ENCODE measurements around the gene AXIN2. TPM values are rescaled to one million over a fixed set of nuclear protein-coding genes. Genes with fewer than 3 reads are reported as not detected.

Gene AXIN2
- total RNA-seq, 4 donors from 2014 or later: 8.2 to 65.1 (median 42.0) TPM

GRCh38 chr17:65601145-65601544 lies 39.7 kb upstream of the AXIN2 start:
- DNase-seq: no peak
- Histone ChIP-seq H3K4me3 (no peak overlapping the region), H3K27me3 (no peaks in the 10 kb centered on the region), H3K4me1 (no peaks in the 10 kb centered on the region), H3K27ac (no peak overlapping the region), H3K9me3 (no peaks in the 10 kb centered on the region), H3K36me3 (no peaks in the 10 kb centered on the region)
- TF ChIP-seq, protein P1, sequence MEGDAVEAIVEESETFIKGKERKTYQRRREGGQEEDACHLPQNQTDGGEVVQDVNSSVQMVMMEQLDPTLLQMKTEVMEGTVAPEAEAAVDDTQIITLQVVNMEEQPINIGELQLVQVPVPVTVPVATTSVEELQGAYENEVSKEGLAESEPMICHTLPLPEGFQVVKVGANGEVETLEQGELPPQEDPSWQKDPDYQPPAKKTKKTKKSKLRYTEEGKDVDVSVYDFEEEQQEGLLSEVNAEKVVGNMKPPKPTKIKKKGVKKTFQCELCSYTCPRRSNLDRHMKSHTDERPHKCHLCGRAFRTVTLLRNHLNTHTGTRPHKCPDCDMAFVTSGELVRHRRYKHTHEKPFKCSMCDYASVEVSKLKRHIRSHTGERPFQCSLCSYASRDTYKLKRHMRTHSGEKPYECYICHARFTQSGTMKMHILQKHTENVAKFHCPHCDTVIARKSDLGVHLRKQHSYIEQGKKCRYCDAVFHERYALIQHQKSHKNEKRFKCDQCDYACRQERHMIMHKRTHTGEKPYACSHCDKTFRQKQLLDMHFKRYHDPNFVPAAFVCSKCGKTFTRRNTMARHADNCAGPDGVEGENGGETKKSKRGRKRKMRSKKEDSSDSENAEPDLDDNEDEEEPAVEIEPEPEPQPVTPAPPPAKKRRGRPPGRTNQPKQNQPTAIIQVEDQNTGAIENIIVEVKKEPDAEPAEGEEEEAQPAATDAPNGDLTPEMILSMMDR (IDR thresholded peaks at IDR 0.05): no peak
- TF ChIP-seq POLR2A (IDR thresholded peaks at IDR 0.05): no peak
- intact Hi-C loops (cut with DNase I; ENCODE audit: low total_unique reads): no loop called here

- H3K27me3 ChIP-seq: no peaks in the 10 kb centered on the region
Observed at GRCh38 chr17:65600518-65600917, 39.1 kb upstream of the AXIN2 start.

DNA sequence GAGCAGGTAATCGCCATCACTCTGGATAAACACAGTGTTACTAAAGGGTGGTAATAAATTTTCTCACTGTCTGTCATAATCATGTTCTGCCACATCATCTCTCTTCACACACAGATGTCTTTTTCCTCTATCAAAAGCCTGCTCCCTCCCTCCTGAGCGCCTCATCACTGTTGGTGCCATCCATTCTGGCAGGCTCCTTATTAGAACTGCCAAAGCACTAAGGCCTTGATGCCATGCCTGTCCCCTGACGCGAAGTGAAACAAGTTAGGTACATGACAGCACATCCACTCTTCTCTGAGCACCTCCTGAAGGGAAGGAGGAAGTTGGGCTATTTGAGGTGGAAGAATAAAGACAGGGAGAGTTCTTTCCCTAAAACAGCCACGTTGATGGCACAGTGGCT lies 38.2 kb upstream of the AXIN2 start:
- no peak for TF ChIP-seq POLR2A (IDR thresholded peaks at IDR 0.05)
- TF ChIP-seq, protein P1 (IDR thresholded peaks at IDR 0.05): no peak
- Histone ChIP-seq H3K27me3 (no peaks in the 10 kb centered on the region), H3K36me3 (no peaks in the 10 kb centered on the region), H3K4me1 (no peaks in the 10 kb centered on the region), H3K27ac (no peak overlapping the region), H3K9me3 (no peaks in the 10 kb centered on the region), H3K4me3 (no peak overlapping the region)
- intact Hi-C loops (cut with DNase I; ENCODE audit: low total_unique reads): no loop called here
- DNase-seq: no peak

More at GRCh38 chr17:65600518-65600917, 39.1 kb upstream of the AXIN2 start:
- Histone ChIP-seq H3K27ac (no peak overlapping the region), H3K36me3 (no peaks in the 10 kb centered on the region), H3K4me3 (no peak overlapping the region), H3K4me1 (no peaks in the 10 kb centered on the region), H3K9me3 (no peaks in the 10 kb centered on the region)
- TF ChIP-seq POLR2A (IDR thresholded peaks at IDR 0.05): no peak
- TF ChIP-seq, protein P1 (IDR thresholded peaks at IDR 0.05): no peak
- intact Hi-C loops (cut with DNase I; ENCODE audit: low total_unique reads): no loop called here
- DNase-seq: no peak

GRCh38 chr17:65598746-65599145 lies 37.3 kb upstream of the AXIN2 start:
- intact Hi-C loops (cut with DNase I; ENCODE audit: low total_unique reads): no loop called here
- H3K4me3 ChIP-seq: no peak overlapping the region
- no peaks in the 10 kb centered on the region for H3K36me3 ChIP-seq

GRCh38 chr17:65595071-65595656 lies 33.7 kb upstream of the AXIN2 start:
- H3K27ac ChIP-seq: peak overlapping the region; percentile 68 to 69
- peak; percentile 19 to 23 for DNase-seq
- no peaks in the 10 kb centered on the region for H3K27me3 ChIP-seq
- H3K4me1 ChIP-seq: peaks cover 0 to 4% of the 10 kb centered on the region in 2 donors
- intact Hi-C loops (cut with DNase I; ENCODE audit: low total_unique reads): no loop called here
- H3K9me3 ChIP-seq: no peaks in the 10 kb centered on the region
- H3K36me3 ChIP-seq: no peaks in the 10 kb centered on the region
- TF ChIP-seq, protein P1 (IDR thresholded peaks at IDR 0.05): no peak
- TF ChIP-seq POLR2A (IDR thresholded peaks at IDR 0.05): no peak
- no peak overlapping the region for H3K4me3 ChIP-seq

More at GRCh38 chr17:65598746-65599145, 37.3 kb upstream of the AXIN2 start:
- no peak overlapping the region for H3K27ac ChIP-seq
- no peak for DNase-seq
- peaks cover 0 to 1% of the 10 kb centered on the region in 2 donors for H3K4me1 ChIP-seq
- no peaks in the 10 kb centered on the region for H3K9me3 ChIP-seq
- H3K27me3 ChIP-seq: no peaks in the 10 kb centered on the region
- no peak for TF ChIP-seq POLR2A (IDR thresholded peaks at IDR 0.05)
- TF ChIP-seq, protein P1 (IDR thresholded peaks at IDR 0.05): no peak
